ENCODE results near the gene SEC14L5. TPM values are rescaled to one million over a fixed set of nuclear protein-coding genes. Genes with fewer than 3 reads are reported as not detected.

SEC14L5 gene
- total and polyA plus RNA-seq, 9 donors = 0.11 to 1.5 (median 0.38) TPM

DNA sequence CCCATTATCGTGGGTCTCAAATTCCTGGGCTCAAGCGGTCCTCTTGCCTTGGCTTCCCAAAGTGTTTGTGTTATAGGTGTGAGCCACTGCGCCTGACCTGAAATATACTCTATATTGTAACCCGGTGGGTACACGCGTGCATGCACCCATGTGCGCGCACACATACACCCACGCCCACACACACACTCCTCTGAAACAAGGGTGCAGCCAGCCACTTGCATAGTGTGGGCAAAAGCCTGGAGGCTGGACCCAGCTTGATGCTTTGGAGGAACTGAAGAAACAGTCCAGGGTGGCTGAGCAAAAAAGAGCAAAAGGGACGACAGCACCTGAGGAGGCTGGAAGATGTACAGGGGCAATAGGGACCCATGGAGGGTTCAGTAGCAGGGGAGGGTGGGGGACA is 45.7 kb downstream of the SEC14L5 start:
- Histone ChIP-seq H3K4me1 (ENCODE audit: insufficient read depth) (no peaks in the 10 kb centered on the region), H3K27ac (no peak overlapping the region), H3K36me3 (no peaks in the 10 kb centered on the region), H3K9me3 (no peaks in the 10 kb centered on the region), H3K4me3 (no peak overlapping the region), H3K27me3 (no peaks in the 10 kb centered on the region)
- intact Hi-C loops (cut with DNase I) = no loop called here
- 84 to 91% (median 87%) methylated on average over 10 of the region's 10 CpGs for WGBS, 3 donors
- TF ChIP-seq CTCF (IDR thresholded peaks at IDR 0.05) (no peak), POLR2A (IDR thresholded peaks at IDR 0.05) (no peak)
- no peak for DNase-seq

DNA sequence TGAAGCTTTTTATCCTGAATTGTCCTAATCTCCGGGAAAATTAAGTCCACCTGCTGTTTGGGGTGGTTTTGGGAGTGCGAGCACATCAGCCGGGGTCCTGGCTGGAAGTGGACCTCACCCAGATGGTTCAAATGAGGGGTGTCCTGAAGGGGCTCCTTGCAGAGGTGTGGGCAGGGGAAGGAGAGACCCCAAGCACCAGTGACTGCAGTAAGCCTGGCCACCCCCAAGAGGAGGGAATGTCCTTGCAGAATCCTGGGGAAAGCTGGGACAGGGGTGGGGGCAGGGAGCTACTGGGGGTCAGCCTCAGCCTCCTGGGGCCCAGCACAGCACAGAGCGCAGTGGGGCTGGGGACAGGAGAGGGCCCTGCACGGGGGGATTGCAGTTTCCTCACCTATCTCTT is 46.2 kb downstream of the SEC14L5 start:
- Histone ChIP-seq H3K27ac (no peak overlapping the region), H3K27me3 (no peaks in the 10 kb centered on the region), H3K4me1 (ENCODE audit: insufficient read depth) (no peaks in the 10 kb centered on the region), H3K9me3 (no peaks in the 10 kb centered on the region), H3K36me3 (no peaks in the 10 kb centered on the region), H3K4me3 (no peak overlapping the region)
- whole genome bisulfite sequencing, 3 donors = 53 to 77% (median 63%) methylated on average over 5 of the region's 5 CpGs
- no peak for DNase-seq
- TF ChIP-seq CTCF (IDR thresholded peaks at IDR 0.05) = no peak
- TF ChIP-seq POLR2A (IDR thresholded peaks at IDR 0.05) = no peak
- no peak for TF ChIP-seq EP300 (IDR thresholded peaks at IDR 0.05)
- intact Hi-C loops (cut with DNase I) = no loop called here

GRCh38 chr16:5005916-5006315 is 47.8 kb downstream of the SEC14L5 start:
- no peak for DNase-seq

GRCh38 chr16:5006348-5007193 is 48.4 kb downstream of the SEC14L5 start:
- DNase-seq = no peak
- Histone ChIP-seq H3K4me3 (no peak overlapping the region), H3K4me1 (ENCODE audit: insufficient read depth) (no peaks in the 10 kb centered on the region), H3K36me3 (no peaks in the 10 kb centered on the region), H3K27me3 (no peaks in the 10 kb centered on the region), H3K9me3 (no peaks in the 10 kb centered on the region), H3K27ac (no peak overlapping the region)
- TF ChIP-seq CTCF (IDR thresholded peaks at IDR 0.05) (no peak), POLR2A (IDR thresholded peaks at IDR 0.05) (no peak), EP300 (IDR thresholded peaks at IDR 0.05) (no peak)
- WGBS, 3 donors = 74 to 77% (median 77%) methylated on average over 22 of the region's 22 CpGs
- intact Hi-C loops (cut with DNase I) = no loop called here

More at GRCh38 chr16:5005916-5006315, 47.8 kb downstream of the SEC14L5 start:
- intact Hi-C loops (cut with DNase I) = no loop called here
- Histone ChIP-seq H3K4me3 (no peak overlapping the region), H3K4me1 (ENCODE audit: insufficient read depth) (no peaks in the 10 kb centered on the region), H3K36me3 (no peaks in the 10 kb centered on the region), H3K9me3 (no peaks in the 10 kb centered on the region), H3K27me3 (no peaks in the 10 kb centered on the region), H3K27ac (no peak overlapping the region)
- no peak for TF ChIP-seq EP300 (IDR thresholded peaks at IDR 0.05)
- TF ChIP-seq POLR2A (IDR thresholded peaks at IDR 0.05) = no peak
- no peak for TF ChIP-seq CTCF (IDR thresholded peaks at IDR 0.05)
- 66 to 80% (median 72%) methylated on average over 4 of the region's 4 CpGs for WGBS, 3 donors

All from ovary (tissue), 9 donors.